Tibial artery (tissue), 4 donors: Measurements from ENCODE around the gene SALL4.

ENCODE experiments used
- DNase-seq, 2 donors: peaks; one replicate each; pipeline ENCODE4 v3.0.0-alpha.2; 2019
- H3K27ac ChIP-seq, 2 donors: fragments of 200-600 bp; sonication (generic) in 1 of 2; 1 replicate in 1 of 2; 2 replicates in 1 of 2; pipeline ENCODE4 v1.5.1; 2018 to 2019; ENCODE audit warnings: mild to moderate bottlenecking in 1 of 2
- H3K27me3 ChIP-seq, 2 donors: fragments of 200-600 bp; sonication (generic) in 1 of 2; one replicate each; pipeline versions ENCODE4 v1.5.1 to v1.6.0; 2016 to 2019
- H3K36me3 ChIP-seq, 3 donors: fragments of 200-600 bp; sonication (generic) in 2 of 3; one replicate each; pipeline ENCODE4 v1.5.1; 2016 to 2019; ENCODE audit warnings: mild to moderate bottlenecking in 2 of 3
- H3K4me1 ChIP-seq, 4 donors: fragments of 200-600 bp; sonication (generic) in 2 of 4; 1 replicate in 3 of 4; 2 replicates in 1 of 4; pipeline ENCODE4 v1.5.1; 2016 to 2019
- H3K4me3 ChIP-seq, 2 donors: fragments of 200-600 bp; sonication (generic) in 1 of 2; 1 replicate in 1 of 2; 2 replicates in 1 of 2; pipeline ENCODE4 v1.5.1; 2018 to 2019; ENCODE audit warnings: mild to moderate bottlenecking in 2 of 2
- H3K9me3 ChIP-seq, 3 donors: fragments of 200-600 bp; sonication (generic) in 1 of 3; one replicate each; pipeline ENCODE4 v1.5.1; 2016 to 2019
- CTCF ChIP-seq, 2 experiments: fragments of 200-600 bp in 1 of 2; fragments of 450-650 bp in 1 of 2; IDR thresholded peaks; one replicate each; pipeline ENCODE4 v1.5.1; 2017 to 2019; ENCODE audit warnings: antibody characterized with exemption in 2 of 2, mild to moderate bottlenecking in 1 of 2, moderate library complexity in 1 of 2
- intact Hi-C: fragments of 100-400 bp; cut with DNase I; formaldehyde crosslinking; loops from one replicate; pipeline ENCODE4 v1.15.0; 2023; ENCODE audit warnings: low total_unique reads

SALL4 gene

GRCh38 chr20:51801122-51801822 is 1.0 kb downstream of the SALL4 start:
- no peak overlapping the region for H3K27ac ChIP-seq
- H3K27me3 ChIP-seq, result peaks cover 3 to 54% of the 10 kb centered on the region in 2 donors
- peak overlapping the region; percentile 7 to 28 for H3K4me3 ChIP-seq
- no peaks in the 10 kb centered on the region for H3K36me3 ChIP-seq
- intact Hi-C loops, result no loop called here
- no peak for TF ChIP-seq CTCF (IDR thresholded peaks at IDR 0.05)
- no peak for DNase-seq
- no peaks in the 10 kb centered on the region for H3K9me3 ChIP-seq
- H3K4me1 ChIP-seq, result peaks cover 0 to 24% (median 18%) of the 10 kb centered on the region in 4 donors

DNA sequence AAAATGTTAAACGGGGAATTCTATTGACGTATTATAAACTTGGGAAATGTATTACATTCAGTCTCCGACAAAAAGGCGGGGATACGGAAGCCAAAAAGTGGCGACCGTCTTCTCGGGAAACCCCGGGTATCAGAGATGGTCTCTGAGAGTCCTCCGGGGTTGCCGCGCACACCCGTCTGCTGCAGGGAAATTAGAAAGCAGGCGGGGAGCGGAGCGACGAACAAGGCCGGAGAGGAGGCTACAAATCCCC is 1.5 kb downstream of the SALL4 start:
- intact Hi-C loops, result no loop called here
- Histone ChIP-seq H3K4me3 (peak overlapping the region; percentile 7 to 28), H3K27ac (no peak overlapping the region), H3K9me3 (no peaks in the 10 kb centered on the region), H3K27me3 (peaks cover 3 to 54% of the 10 kb centered on the region in 2 donors), H3K36me3 (no peaks in the 10 kb centered on the region), H3K4me1 (peaks cover 0 to 24% (median 18%) of the 10 kb centered on the region in 4 donors)
- no peak for TF ChIP-seq CTCF (IDR thresholded peaks at IDR 0.05)
- no peak for DNase-seq

- peak; percentile 48 to 71 for TF ChIP-seq CTCF (IDR thresholded peaks at IDR 0.05)
- Histone ChIP-seq H3K4me3 (peak overlapping the region; percentile 7 to 28), H3K36me3 (no peaks in the 10 kb centered on the region), H3K9me3 (no peaks in the 10 kb centered on the region), H3K4me1 (peaks cover 0 to 24% (median 18%) of the 10 kb centered on the region in 4 donors), H3K27ac (no peak overlapping the region), H3K27me3 (peaks cover 3 to 54% of the 10 kb centered on the region in 2 donors)
- DNase-seq, result no peak
- intact Hi-C loops, result no loop called here
Measured at GRCh38 chr20:51800060-51800871, 2.1 kb downstream of the SALL4 start.

DNA sequence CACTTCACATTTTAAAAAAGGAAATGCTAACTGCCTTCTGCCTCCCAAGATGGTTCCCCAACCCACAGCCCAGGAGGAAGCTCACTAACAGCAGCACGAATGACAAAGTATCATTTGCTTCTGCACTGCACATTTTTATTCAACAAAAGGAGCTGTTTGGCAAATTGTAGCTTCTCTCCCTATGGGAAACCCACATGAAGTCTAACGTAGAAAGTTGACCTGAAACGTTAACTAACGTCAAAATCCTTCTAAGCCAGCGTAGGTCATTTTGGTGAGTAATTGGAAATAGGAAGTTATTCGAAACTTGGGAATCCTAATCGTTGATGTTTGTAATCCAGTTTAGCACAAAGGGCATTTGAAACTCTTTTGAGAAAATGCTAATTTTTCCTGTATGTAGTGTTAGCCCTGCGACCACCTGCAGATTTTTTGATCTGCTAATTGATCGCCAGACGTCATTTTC is 2.9 kb downstream of the SALL4 start:
- no peak overlapping the region for H3K27ac ChIP-seq
- H3K4me1 ChIP-seq, result peaks cover 0 to 24% (median 18%) of the 10 kb centered on the region in 4 donors
- H3K4me3 ChIP-seq, result no peak overlapping the region
- no peaks in the 10 kb centered on the region for H3K36me3 ChIP-seq
- no peak for DNase-seq
- H3K9me3 ChIP-seq, result no peaks in the 10 kb centered on the region
- TF ChIP-seq CTCF (IDR thresholded peaks at IDR 0.05), result no peak
- peaks cover 3 to 58% of the 10 kb centered on the region in 2 donors for H3K27me3 ChIP-seq
- intact Hi-C loops, result no loop called here

DNA sequence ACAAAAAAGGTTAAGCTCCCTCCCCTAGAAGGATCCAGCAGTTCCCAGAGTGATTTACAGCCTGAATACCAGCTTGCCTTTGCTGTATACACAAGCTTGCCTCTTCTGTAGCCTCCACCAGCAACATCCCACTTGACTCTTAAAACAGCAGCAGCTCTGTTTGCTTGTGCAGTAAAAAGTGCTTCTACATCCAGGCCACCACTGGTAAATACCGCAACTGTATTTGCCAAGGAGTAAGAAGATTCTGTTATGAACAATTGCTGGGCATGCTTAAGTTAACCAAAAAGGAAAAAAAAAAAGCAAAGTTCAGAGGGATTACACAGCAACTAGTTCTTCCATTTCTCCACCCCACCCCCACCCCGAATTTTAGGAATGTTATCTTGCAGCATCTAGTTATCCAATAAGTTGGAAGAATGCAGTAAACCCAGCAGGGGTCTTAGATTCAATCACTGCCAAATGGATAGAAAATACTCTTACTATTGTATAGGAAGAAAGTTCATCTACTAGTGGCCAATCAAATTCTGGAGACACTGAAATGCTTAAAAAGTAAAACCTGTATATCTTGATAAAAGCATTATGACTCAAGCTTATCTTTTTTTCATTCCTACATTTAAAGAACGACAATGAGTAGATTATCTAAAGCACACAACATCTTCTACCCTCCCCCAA is 4.8 kb downstream of the SALL4 start:
- intact Hi-C loops, result no loop called here
- H3K36me3 ChIP-seq, result no peaks in the 10 kb centered on the region

More for the DNA sequence above, 4.8 kb downstream of the SALL4 start:
- Histone ChIP-seq H3K27ac (no peak overlapping the region), H3K4me3 (no peak overlapping the region), H3K4me1 (peaks cover 0 to 24% (median 18%) of the 10 kb centered on the region in 4 donors), H3K27me3 (peaks cover 3 to 68% of the 10 kb centered on the region in 2 donors), H3K9me3 (no peaks in the 10 kb centered on the region)
- no peak for TF ChIP-seq CTCF (IDR thresholded peaks at IDR 0.05)
- no peak for DNase-seq
